Keratinocyte (primary cell): ENCODE data around the gene CLEC1B.

Source experiments
- CTCF ChIP-seq, 3 experiments: IDR thresholded peaks in 1 of 3; conservative IDR thresholded peaks in 1 of 3; optimal IDR thresholded peaks in 1 of 3; 2 replicates in 2 of 3; 3 replicates in 1 of 3; pipeline versions ENCODE3 to v1.5.1; 2011; ENCODE audit warnings: low read length in 3 of 3, mild to moderate bottlenecking in 3 of 3, moderate library complexity in 2 of 3, control low read depth in 1 of 3, inconsistent platforms in 1 of 3; ENCODE audit not compliant: insufficient read depth in 2 of 3; ENCODE audit errors: extremely low read depth in 1 of 3
- EZH2 ChIP-seq: IDR thresholded peaks from one replicate; pipeline ENCODE4 v1.6.1; 2012; ENCODE audit warnings: inconsistent platforms, mild to moderate bottlenecking, low read length, moderate library complexity

GRCh38 chr12:10042167-10042566 lies 43.2 kb upstream of the CLEC1B start:
- TF ChIP-seq CTCF (optimal IDR thresholded peaks at IDR 0.05 in 1 of 3, IDR thresholded peaks at IDR 0.05 in 1 of 3, conservative IDR thresholded peaks at IDR 0.05 in 1 of 3; ENCODE audit: extremely low read depth in 1 of 3, insufficient read depth in 2 of 3, low read length in 3 of 3) (no peak), EZH2 (no peak)
